Mesodermal cell (in vitro differentiated cells): ENCODE results near the gene HOXA9.

Experiments
- H3K27ac ChIP-seq: 2 replicates; pipeline ENCODE4 v1.7.0; 2013; ENCODE audit warnings: mild to moderate bottlenecking, low read depth, low read length, moderate library complexity; ENCODE audit not compliant: severe bottlenecking
- H3K36me3 ChIP-seq: 2 replicates; pipeline ENCODE4 v1.7.1; 2013; ENCODE audit warnings: mild to moderate bottlenecking, low read length, moderate library complexity; ENCODE audit not compliant: control insufficient read depth, insufficient read depth
- H3K4me1 ChIP-seq: one replicate; pipeline ENCODE4 v1.7.1; 2013; ENCODE audit warnings: mild to moderate bottlenecking, low read length; ENCODE audit not compliant: insufficient read depth, control insufficient read depth, poor library complexity, severe bottlenecking
- H3K4me3 ChIP-seq: 2 replicates; pipeline ENCODE4 v1.7.0; 2013; ENCODE audit warnings: low read length, control low read depth, mild to moderate bottlenecking; ENCODE audit not compliant: insufficient read depth, poor library complexity, severe bottlenecking; ENCODE audit errors: extremely low read depth
- H3K9me3 ChIP-seq: 2 replicates; pipeline ENCODE4 v1.7.1; 2013; ENCODE audit warnings: mild to moderate bottlenecking, low read length, moderate library complexity; ENCODE audit not compliant: control insufficient read depth
- WGBS, 2 experiments: methylation state at CpG; one replicate each; pipeline ENCODE4 v1.1.5; 2013; ENCODE audit warnings: missing lambda C conversion rate in 2 of 2; ENCODE audit not compliant: insufficient coverage in 2 of 2; 5-methylcytosine and 5-hydroxymethylcytosine counted together

The HOXA9 gene

DNA sequence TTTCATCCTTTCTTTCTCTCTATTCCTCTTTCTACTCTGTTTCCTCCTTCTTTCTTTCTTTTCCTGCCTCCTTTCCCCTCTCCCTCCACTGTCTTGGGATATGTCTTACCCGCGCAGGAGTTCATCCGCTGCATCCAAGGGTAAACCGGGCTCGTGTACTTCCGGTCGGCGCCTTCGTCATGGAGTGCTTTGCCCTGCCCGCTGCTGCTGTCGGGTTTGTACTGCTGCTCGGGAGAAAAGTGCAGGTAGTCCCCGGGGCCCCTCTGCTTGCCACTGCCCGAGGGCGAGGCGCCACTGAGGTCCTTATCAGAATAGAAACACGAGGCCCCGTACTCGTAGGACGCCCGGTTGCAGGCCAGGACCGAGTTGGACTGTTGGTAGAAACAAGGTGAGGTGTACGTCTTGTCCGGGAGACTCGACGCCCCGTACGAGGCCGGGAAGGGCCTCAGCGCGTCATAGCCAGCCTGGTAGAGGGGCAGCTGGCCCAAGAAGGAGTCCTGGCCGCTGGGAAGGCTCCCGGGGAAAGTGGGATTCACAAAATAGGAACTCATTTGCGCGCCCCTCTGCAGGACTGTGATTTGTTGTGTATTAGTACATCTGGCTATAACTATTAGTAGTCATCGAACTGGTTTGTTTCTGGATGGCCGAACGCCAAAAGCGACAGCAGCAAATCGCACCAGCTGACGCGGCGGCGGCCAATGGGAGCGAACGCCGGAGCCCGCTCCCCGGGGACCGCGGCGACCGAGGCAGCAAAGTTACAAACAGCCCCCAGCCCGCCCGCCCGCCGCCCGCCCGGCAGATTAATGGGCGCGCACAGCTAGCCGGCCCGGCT, 17.9 kb downstream of the HOXA9 start, which contains the start of gene HOXA6:
Gene HOXA6 (minus strand): TSS at position 576 of the 832 bp plus-strand sequence. CDS start 25 bp downstream, at position 551.
- peak within 1 kb of the TSS; percentile 14 for H3K4me3 ChIP-seq
- WGBS, 2 experiments: 17 to 30% methylated on average over 55 to 57 of the region's 63 CpGs
- H3K9me3 ChIP-seq: peaks cover 3% of the 10 kb centered on the region
- H3K27ac ChIP-seq: peak within 1 kb of the TSS; percentile 18
- no peaks in the 10 kb centered on the region for H3K36me3 ChIP-seq
- H3K4me1 ChIP-seq: peaks cover 3% of the 10 kb centered on the region

DNA sequence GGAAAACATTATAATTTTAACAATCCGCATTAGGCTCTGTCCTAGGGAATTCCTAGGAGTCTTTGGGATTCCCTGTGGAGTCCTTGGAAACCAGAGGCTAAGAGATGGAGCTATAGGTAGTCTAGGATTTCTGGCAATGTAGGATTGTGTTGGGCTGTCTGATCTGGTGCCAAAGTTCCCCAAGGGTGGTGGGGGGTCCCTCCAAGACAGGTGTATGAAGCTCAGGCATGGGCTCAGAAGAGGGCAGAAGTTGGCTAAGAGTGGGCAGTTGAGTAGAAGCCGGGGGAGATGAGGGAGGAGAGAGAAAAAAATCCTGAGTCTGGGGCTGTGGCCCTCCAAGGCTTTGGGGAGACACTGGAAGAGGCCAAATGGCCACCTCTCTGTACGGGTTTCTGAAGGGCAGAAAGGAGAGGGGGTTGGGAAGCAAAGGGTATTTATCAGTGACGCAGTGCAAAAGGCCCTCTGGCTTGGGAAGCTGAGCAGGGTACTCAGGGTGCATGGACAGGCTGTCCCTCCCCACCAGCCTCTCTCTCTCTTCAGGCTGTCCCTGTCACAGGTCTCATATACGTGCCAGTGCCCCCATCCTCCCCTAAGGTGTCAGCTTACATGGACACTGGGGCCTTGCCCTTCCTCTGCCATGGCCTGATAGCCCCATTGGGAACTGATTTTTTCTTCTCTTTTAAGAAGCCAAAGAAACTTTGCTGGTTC, 18.7 kb downstream of the HOXA9 start:
- 56 to 89% methylated on average over 1 to 5 of the region's 5 CpGs for WGBS, 2 experiments
- H3K4me3 ChIP-seq: no peak overlapping the region

DNA sequence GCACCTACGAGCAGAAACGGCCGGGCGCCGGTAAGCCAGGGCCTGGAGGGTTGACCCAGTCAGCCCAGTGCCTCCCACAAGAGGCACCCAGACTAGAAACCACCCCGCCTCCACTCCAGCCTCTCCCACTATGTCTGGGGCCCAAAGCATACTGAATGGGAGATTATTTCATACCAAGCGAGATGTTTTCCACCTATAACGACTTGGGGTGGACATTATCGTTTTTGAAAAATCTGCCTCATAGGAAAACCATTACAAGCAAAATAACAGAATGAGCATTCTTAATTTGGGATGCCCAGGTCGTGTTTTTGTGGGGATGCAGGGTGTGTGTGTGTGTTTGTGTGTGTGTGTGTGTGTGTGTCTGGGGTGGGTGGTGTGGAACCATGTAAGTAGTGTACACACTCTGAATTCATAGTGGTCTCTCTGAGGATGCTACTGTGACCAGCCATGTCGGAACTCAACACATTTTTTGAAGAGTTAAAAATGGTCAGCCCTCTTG, 19.4 kb downstream of the HOXA9 start:
- H3K4me3 ChIP-seq: no peak overlapping the region
- no peak overlapping the region for H3K27ac ChIP-seq
- peaks cover 3% of the 10 kb centered on the region for H3K9me3 ChIP-seq
- peaks cover 3% of the 10 kb centered on the region for H3K4me1 ChIP-seq
- 46 to 64% methylated on average over 2 to 3 of the region's 11 CpGs for WGBS, 2 experiments
- H3K36me3 ChIP-seq: no peaks in the 10 kb centered on the region

More for the DNA sequence above, 18.7 kb downstream of the HOXA9 start:
- Histone ChIP-seq H3K27ac (no peak overlapping the region), H3K36me3 (no peaks in the 10 kb centered on the region), H3K4me1 (peaks cover 3% of the 10 kb centered on the region), H3K9me3 (peaks cover 3% of the 10 kb centered on the region)

DNA sequence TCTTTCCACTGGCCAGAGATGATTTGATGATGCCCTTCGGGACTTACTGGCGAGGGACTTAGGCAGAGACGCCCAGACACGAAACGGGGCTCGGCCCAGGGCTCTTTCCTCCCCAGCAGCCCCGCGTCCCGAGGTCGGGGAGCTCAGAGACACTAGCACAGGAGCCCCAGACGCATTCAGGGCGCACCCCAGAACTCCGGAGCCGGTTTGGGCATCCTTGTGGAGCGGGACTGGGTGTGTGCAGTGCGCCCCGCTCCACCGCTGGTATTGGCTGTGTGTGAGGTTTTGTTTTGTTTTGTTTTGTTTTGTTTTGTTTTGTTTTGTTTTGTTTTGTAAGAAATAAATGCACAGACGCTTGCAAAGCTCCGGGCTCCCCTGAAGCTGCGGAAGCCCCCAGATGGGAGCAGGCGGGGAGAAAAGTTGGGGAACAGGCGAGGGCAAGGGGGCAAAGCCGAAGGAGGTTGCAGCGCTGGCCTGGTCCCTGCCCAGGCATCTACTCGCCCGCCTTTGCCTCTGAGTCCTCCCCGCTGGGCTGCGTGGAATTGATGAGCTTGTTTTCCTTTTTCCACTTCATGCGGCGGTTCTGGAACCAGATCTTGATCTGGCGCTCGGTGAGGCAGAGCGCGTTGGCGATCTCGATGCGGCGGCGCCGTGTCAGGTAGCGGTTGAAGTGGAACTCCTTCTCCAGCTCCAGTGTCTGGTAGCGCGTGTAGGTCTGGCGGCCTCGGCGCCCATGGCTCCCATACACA, 20.0 kb downstream of the HOXA9 start:
- H3K9me3 ChIP-seq: peaks cover 3% of the 10 kb centered on the region
- no peaks in the 10 kb centered on the region for H3K36me3 ChIP-seq
- no peak overlapping the region for H3K4me3 ChIP-seq
- H3K27ac ChIP-seq: no peak overlapping the region
- WGBS, 2 experiments: 66 to 68% methylated on average over 33 to 44 of the region's 47 CpGs
- H3K4me1 ChIP-seq: peaks cover 3% of the 10 kb centered on the region

DNA sequence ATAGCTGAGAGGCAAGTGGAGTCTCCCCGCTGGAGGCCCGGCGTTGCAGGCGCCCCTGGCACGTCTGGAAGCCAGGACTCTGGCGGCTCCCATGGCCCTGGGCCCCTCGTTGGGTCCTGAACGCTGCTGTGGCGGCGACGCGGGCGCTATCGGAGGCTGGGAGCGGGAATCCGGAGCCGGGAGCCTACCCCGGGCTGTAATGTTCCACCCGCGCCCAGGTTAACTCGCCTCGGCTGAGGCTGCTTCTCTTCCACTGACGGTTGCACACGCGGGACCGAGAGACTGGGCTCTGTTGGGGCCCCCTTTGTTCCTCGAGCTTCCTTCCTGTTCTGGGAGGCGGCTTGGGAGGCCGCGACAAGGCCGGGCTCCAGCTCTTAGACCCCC, 20.6 kb downstream of the HOXA9 start:
- Histone ChIP-seq H3K27ac (no peak overlapping the region), H3K36me3 (no peaks in the 10 kb centered on the region), H3K4me1 (peaks cover 3% of the 10 kb centered on the region), H3K9me3 (peaks cover 3% of the 10 kb centered on the region), H3K4me3 (no peak overlapping the region)
- whole genome bisulfite sequencing, 2 experiments: 19 to 21% methylated on average over 31 of the region's 31 CpGs

DNA sequence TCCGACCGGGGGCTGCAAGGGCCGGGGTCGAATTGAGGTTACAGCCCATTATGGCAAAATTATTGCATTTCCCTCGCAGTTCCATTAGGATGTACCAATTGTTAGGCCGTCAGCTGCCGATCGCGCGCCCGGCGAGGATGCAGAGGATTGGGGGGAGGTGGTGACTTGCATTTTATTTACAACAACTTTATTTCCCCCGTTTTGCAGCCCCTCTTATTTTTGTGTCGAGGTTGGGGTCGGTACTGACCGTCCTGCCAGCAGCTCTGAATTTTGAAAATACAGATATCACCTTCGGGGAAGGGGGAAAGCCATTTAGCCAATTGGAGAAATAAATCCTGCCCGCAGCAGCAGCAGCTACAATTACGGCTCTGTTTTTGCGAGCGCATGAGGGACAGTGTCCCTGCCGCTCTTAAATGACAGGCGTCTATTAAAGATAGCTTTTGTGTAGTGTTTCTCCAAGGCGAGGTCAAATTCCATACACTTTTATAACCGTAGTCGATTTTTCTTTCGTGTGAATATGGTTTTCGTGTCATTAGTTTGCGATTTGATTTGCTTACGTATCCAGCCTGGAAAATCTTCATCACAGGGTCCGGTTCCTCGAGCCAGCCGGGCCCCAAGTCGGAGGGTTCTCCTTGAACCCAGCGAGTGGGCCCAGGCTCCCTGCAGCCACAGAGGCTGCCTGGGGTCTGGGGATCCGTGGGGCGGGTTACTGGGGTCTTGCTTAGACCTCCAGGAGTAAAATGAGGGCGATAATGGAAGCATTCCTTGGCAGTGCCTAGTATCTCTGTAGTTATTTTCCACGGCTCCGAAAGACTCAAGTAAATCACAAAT, 21.2 kb downstream of the HOXA9 start:
- Histone ChIP-seq H3K4me3 (no peak overlapping the region), H3K27ac (no peak overlapping the region), H3K4me1 (peaks cover 3% of the 10 kb centered on the region), H3K9me3 (peaks cover 3% of the 10 kb centered on the region), H3K36me3 (no peaks in the 10 kb centered on the region)
- WGBS, 2 experiments: 48% methylated on average over 27 to 28 of the region's 40 CpGs

DNA sequence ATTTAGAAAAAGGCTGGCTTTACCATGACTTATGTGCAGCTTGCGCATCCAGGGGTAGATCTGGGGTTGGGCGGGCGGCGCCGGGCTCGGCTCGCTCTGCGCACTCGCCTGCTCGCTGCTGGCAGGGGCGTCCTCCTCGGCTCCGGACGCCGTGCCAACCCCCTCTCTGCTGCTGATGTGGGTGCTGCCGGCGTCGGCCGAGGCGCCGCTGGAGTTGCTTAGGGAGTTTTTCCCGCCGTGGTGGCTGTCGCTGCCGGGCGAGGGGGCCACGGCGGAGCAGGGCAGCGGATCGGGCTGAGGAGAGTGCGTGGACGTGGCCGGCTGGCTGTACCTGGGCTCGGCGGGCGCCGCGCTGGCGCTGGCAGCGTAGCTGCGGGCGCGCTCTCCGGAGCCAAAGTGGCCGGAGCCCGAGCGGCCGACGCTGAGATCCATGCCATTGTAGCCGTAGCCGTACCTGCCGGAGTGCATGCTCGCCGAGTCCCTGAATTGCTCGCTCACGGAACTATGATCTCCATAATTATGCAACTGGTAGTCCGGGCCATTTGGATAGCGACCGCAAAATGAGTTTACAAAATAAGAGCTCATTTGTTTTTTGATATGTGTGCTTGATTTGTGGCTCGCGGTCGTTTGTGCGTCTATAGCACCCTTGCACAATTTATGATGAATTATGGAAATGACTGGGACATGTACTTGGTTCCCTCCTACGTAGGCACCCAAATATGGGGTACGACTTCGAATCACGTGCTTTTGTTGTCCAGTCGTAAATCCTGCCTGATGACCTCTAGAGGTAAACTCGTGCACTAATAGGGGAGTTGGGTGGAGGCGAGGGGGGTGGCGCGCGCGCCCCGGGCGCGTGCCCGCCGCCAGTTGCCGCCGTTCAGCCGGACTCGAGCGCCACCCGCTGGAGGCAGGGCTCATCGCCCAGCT, 22.1 kb downstream of the HOXA9 start, which contains the start of gene HOXA5:
Gene HOXA5 (minus strand): TSS at position 659 of the 927 bp plus-strand sequence. CDS start 74 bp downstream, at position 585.
- Histone ChIP-seq H3K27ac (no peak within 1 kb of the TSS), H3K36me3 (no peaks in the 10 kb centered on the region), H3K4me3 (peak within 1 kb of the TSS; percentile 44), H3K4me1 (peaks cover 3% of the 10 kb centered on the region), H3K9me3 (peaks cover 3% of the 10 kb centered on the region)
- WGBS, 2 experiments: 0% methylated on average over 68 to 73 of the region's 86 CpGs

DNA sequence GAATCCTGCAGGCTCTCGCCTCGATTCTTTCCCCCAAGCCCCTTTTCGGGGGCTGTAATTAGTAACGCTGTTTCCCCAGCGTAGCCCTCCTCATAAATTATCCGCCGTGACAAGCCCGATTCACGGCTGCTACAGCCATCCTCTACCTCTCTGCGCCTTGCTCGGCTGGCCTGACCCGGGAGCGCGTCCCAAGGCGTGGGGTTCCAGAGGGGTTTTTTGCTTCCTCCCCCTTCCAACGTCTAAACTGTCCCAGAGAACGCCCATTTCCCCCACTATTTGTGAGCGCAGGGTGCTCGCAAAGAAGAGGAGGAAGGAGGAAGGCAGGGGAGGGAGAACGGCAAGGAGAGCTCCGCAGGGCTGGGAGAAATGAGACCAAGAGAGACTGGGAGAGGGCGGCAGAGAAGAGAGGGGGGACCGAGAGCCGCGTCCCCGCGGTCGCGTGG, 22.7 kb downstream of the HOXA9 start:
- H3K27ac ChIP-seq: no peak overlapping the region
- H3K36me3 ChIP-seq: no peaks in the 10 kb centered on the region
- 0 to 2% methylated on average over 16 to 19 of the region's 29 CpGs for WGBS, 2 experiments
- H3K4me3 ChIP-seq: peak overlapping the region; percentile 44
- peaks cover 3% of the 10 kb centered on the region for H3K9me3 ChIP-seq
- peaks cover 3% of the 10 kb centered on the region for H3K4me1 ChIP-seq

DNA sequence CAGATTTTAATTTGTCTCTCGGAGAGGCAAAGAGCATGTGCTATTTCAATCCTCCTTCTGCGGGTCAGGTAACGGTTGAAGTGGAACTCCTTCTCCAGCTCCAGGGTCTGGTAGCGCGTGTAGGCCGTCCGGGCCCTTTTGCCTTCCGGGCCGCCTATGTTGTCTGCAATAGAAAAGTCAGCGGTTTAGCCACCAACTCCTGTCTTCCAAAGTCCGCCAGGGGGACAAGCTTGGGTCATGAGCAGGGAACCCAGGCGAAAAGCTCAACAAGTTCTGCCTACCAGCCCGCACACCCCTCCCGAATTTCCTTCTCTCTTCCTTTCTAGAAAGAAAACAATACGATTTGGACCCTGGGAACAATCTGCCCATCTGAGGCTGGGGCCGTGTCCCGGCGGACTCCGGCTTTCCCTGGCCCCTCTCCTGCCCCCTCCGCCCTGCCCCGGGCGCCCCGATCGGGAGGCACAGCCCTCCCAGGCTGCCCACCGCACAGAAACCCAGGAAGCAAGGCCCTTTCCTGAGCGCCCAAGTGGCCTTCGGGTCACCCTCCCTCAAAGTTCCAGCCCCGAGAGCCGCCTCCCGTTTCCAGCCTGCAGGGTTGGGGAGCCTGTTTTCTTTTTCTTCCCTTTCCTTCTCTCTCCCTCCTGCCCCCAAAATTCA, 23.3 kb downstream of the HOXA9 start:
- Histone ChIP-seq H3K9me3 (peaks cover 3% of the 10 kb centered on the region), H3K27ac (peak overlapping the region; percentile 53), H3K4me1 (peaks cover 3% of the 10 kb centered on the region), H3K4me3 (peak overlapping the region; percentile 44), H3K36me3 (no peaks in the 10 kb centered on the region)
- WGBS, 2 experiments: 4 to 6% methylated on average over 28 to 29 of the region's 30 CpGs
